Activated naive CD4-positive, alpha-beta T cell treated with anti-CD3 and anti-CD28 coated beads, Interleukin-2, amount 50 U/mL, for 72 hours (primary cell): ENCODE measurements around the gene TSPEAR. TPM values are rescaled to one million over a fixed set of nuclear protein-coding genes. Genes with fewer than 3 reads are reported as not detected.

Experiments used
- ATAC-seq, 2 donors: fragments of 150-1000 bp; cut with Tn5 transposase; 2 replicates each; pipeline ENCODE4 v1.10.0; 2021; ENCODE audit warnings: mild to moderate bottlenecking in 2 of 2, moderate library complexity in 2 of 2
- DNase-seq, 2 donors: peaks; one replicate each; pipeline ENCODE4 v3.0.0; 2021 to 2022; ENCODE audit warnings: low spot score in 2 of 2
- H3K27ac Mint-ChIP-seq, 2 donors: one replicate each; pipeline ENCODE4 v1.8.0; 2022; ENCODE audit warnings: mild to moderate bottlenecking in 2 of 2, mixed read lengths in 2 of 2
- H3K36me3 Mint-ChIP-seq, 2 donors: one replicate each; pipeline ENCODE4 v1.8.0; 2022; ENCODE audit warnings: mixed read lengths in 2 of 2
- H3K9me3 Mint-ChIP-seq, 2 donors: one replicate each; pipeline ENCODE4 v1.8.0; 2022; ENCODE audit warnings: mixed read lengths in 2 of 2
- total RNA-seq, 2 donors: library from RNA; stranded (reverse); gene quantifications; one replicate each; pipeline ENCODE4 v1.2.3, GENCODE V29; 2022

Gene TSPEAR
- total RNA-seq, 2 donors from 2014 or later, result not detected

DNA sequence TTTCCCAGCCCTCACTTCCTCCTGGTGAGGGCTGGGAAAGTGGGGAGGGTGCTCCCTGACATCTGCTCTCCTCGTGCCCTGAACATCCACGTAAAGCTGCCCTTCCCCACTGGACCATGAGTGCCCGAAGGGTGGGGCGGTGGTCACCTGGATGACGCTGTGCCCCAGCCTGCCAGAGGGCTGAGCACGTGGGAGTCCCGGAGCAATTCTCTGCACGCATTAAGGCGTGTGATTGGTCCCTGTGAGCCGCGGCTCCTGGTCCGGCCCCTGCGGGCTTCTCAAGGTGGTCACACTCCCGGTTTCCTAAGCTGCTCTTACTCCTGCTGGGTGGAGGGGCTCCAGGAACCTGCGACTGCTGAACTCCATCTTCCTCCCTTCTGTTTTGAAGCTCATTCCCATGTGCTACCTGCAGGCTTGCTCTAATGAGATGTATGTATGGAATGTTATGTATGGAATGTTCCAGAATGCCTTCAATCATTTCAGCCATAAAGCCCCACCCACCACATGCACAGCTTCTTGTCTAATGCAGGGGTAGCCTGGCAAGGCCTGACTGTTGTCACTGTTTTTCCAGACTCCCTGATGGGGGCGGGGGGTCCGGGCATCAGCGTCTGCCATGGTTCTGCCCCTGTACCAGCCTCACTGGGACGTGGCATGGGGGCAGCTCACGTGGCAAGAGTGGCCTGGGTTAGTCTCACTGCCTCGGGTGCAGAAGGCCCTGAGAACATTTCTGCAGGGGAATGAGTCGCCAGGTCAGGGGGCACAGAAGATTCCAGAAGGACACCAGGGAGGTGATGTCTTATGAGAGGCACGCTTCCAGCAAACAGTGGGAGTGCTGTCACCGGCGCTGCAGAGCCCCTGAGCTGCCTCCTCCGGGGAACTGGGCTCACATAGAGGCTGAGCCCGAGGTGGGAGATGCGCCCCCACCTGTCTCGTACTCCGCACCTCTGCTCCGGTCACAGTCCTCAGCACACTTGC, 190.8 kb downstream of the TSPEAR start:
- no peaks in the 10 kb centered on the region for H3K9me3 Mint-ChIP-seq
- DNase-seq (peak in 1 of 2 donors; percentile 50), ATAC-seq (no peak)
- H3K36me3 Mint-ChIP-seq, result no peaks in the 10 kb centered on the region
- H3K27ac Mint-ChIP-seq, result no peak overlapping the region

DNA sequence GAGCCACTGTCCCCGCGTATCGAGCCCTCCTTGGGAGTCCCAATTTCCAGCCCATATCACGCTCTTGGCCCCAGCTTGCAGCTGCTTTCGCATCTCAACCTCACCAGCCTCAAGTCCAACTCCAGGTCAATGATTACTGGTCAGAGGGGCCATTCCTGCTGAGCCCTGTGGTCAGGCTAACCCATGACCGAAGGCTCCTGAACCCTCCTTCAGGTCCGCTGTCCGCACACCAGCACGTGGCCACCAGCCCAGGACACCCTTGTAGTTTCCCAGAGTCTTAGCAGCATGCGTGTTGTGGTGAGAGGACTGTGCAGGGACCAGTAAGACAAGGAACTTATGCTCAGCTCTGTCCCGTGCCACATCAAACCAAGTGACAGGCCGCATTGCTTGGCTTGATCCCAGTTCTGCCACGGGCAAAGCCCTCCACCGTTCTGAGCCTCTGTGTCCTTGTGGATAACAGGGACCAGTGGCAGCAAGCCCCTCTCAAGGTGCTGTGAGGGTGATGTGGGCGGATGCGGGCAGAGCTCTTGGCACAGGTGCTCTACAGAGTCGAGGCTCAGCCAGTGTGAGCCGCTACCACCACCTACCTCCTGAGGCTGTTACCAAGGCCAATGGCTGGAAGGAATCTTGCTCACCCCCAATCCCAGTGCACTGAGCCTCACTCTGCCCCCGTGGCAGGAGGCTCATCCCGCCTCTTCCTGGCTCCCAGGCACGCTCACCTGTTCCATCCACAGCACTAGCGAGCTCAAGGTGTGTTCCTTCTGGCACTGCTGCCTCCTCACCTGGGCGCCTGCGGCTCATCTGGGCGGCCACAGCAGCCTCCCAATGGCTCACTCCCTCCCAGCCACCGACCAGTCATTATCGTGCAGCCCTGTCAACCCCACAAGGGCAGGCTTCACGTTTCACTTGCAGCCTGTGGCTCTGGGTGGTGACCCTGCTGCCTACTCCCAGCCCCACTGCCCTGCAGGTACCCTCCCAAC, 191.7 kb downstream of the TSPEAR start:
- no peak for ATAC-seq
- no peaks in the 10 kb centered on the region for H3K36me3 Mint-ChIP-seq
- H3K9me3 Mint-ChIP-seq, result no peaks in the 10 kb centered on the region
- no peak for DNase-seq
- H3K27ac Mint-ChIP-seq, result peak overlapping the region in 1 of 2 donors; percentile 34

DNA sequence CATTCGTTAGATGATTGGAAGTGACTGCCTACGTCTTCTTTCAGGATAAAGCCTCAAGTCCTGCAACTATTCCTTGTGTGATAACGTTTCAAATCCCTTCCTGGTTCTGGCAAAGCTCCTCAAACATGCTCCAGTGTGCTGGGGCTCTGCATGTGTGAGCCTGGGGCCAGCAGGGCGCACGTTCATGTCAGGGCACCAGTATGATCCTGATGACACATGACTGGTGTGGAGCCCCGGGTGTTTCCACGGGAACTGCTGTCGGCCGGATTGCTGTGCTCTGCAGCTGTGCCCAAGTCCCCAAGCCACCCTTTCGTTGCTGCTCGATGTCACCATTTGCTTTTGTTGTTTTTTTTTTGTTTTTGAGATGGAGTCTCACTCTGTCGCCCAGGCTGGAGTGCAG, 192.7 kb downstream of the TSPEAR start:
- Mint-ChIP-seq H3K36me3 (no peaks in the 10 kb centered on the region), H3K9me3 (no peaks in the 10 kb centered on the region), H3K27ac (no peak overlapping the region)
- no peak for DNase-seq
- no peak for ATAC-seq

DNA sequence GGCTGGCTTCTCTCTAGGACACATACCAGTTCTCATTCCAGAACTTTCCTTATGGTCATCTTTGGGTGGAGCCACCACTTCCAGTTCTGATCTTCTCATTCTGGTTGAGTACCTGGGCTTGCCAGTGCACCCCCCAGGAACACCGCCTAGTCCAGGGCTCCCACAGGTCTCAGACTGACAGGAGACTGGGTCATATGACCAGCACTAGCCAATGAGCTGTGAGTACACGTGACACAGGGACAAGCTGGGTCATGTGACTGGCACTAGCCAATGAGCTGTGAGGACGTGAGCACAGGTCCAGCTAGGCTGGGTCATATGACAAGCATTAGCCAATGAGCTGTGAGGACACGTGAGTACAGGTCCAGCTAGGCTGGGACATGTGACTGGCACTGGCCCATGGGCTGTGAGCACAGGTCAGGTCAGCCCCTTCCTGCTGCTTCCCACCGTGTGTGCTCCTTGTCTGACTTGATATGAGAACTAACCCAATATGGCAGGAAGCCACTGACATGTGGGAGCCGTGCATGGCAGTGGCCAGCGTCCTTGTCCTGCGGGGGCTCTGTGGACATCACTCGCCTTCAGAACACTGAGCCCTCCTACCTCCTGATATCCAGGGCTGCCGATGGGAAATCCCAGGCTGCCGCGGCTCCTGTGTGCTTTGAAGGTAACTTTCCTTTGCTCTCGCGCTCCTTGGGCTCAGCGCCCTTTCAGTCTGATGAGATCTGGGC, 194.0 kb downstream of the TSPEAR start:
- Mint-ChIP-seq H3K36me3 (no peaks in the 10 kb centered on the region), H3K27ac (peak overlapping the region; percentile 13 to 81), H3K9me3 (no peaks in the 10 kb centered on the region)
- DNase-seq (peak; percentile 8 to 70), ATAC-seq (peak; percentile 78 to 94)

DNA sequence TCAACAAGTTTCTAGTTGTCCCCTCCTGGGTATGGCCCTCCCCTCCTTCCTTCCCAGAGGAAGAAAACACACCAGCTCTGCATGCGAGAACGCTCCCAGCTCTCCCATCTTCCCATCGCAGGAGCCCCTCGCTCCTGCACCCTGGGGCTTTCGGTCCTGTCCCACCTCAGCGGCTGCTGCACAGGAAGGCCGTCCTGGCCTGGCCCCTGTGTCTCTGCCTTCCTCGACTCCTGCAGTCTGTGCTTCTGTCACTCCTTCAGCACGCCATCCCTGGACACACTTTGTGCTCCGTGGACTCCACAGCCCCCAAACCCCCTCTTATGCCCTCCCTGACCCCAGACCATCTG, 194.6 kb downstream of the TSPEAR start:
- DNase-seq, result no peak
- no peaks in the 10 kb centered on the region for H3K9me3 Mint-ChIP-seq
- H3K27ac Mint-ChIP-seq, result peak overlapping the region; percentile 13 to 81
- no peak for ATAC-seq
- no peaks in the 10 kb centered on the region for H3K36me3 Mint-ChIP-seq

DNA sequence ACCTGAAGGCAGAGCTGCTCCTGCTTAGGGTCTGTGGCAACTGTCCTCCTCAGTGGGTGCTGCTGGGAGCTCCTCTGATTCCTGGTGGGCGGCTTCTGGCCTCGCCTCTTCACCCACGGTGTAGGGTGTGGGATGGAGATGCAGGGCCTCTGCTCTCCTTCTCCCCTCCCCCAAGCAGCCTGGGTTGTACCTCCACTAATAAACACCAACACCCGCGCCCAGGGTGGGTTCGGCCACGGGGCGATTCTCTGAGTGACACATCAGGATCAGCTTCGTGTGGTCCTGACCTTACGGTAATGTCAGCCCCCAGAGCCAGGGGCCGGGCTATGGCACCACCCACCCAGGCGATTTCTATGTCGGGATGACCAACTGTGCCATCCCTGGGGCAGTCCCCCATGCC, 195.0 kb downstream of the TSPEAR start:
- ATAC-seq (no peak), DNase-seq (no peak)
- Mint-ChIP-seq H3K9me3 (no peaks in the 10 kb centered on the region), H3K27ac (no peak overlapping the region), H3K36me3 (no peaks in the 10 kb centered on the region)

DNA sequence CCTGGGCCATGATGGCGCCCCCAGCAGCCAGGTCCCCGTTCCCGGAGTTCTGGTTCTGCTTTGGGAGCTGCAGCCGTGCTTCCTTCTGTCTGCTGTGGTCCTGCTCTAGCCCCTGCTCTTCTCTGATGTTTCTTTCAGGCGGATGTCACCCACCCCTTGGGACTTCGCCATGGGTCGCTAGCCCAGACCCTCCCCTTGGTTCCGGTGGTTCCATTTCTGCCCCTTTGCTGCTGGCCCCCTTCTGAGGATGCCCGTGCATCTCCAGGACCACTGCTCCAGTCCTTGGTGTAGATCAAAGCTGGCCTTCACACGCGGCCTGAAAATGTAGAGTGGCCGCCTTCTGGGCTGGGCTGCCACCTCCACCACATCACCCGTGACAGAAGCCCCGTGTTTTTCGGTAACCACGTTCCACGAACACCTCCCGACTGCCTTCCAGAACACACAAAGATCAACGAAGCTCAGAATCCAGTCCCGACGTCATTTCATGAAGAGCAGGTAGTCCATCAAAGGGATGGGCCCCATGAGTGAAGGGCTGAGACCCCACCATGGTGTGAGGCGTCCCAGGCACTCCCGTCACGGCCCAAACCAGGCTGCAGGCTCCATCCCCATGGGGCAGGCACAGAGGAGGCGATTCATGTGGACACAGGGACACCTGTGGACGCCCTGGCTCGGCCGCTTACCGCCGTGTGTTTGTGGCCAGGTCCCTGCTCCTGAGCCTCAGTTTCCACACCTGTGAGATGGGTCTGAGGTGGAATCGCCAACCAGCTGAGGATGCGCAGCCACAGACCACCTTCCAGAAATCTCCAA, 195.8 kb downstream of the TSPEAR start:
- Mint-ChIP-seq H3K9me3 (no peaks in the 10 kb centered on the region), H3K27ac (no peak overlapping the region), H3K36me3 (no peaks in the 10 kb centered on the region)
- DNase-seq, result no peak
- no peak for ATAC-seq

DNA sequence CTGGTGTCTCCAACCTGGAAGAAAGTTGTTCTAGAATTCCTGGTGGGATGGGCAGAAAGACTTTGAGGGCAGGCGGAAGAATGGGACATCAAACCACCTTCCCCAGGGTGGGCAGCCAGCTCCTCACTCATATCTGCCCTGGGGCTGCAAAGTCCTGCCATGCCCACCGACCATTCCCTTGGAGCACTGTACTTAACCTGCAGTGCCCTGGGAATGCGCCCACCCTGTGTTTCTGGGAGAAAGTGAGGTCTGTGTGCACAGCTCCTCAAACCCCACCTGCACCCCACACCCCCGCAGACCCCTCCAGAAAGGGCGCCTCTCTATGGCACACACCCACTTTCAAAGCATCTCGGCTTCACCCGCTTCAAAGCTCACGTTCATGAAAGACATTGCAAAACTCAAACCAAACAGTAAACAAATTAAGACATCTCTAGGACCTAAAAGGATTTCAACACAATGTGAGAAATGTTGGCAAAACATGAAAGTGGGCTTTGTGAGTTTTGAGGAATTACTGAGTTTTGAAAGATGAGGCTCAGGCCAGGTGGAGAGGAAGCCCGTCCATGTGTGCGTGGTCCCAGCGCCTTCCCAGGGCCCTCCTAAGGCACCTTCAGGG, 196.5 kb downstream of the TSPEAR start:
- no peaks in the 10 kb centered on the region for H3K9me3 Mint-ChIP-seq
- ATAC-seq, result no peak
- H3K27ac Mint-ChIP-seq, result no peak overlapping the region
- no peak for DNase-seq
- no peaks in the 10 kb centered on the region for H3K36me3 Mint-ChIP-seq

DNA sequence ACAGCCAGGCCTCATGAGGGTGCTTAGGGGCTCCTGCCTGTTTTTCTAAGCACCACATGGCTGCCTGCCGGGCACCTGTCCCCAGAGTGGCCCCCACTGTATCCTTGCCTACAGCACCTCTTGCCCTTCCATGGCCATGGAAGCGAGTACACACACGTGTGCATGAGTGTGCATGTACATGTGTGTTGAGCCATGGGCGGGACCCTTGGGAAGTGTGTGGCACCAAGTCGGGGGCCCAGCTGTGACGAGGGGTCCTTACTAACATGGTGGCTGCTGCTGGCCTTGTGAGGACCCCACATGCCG, 197.2 kb downstream of the TSPEAR start:
- Mint-ChIP-seq H3K9me3 (no peaks in the 10 kb centered on the region), H3K27ac (no peak overlapping the region), H3K36me3 (no peaks in the 10 kb centered on the region)
- DNase-seq (no peak), ATAC-seq (no peak)

DNA sequence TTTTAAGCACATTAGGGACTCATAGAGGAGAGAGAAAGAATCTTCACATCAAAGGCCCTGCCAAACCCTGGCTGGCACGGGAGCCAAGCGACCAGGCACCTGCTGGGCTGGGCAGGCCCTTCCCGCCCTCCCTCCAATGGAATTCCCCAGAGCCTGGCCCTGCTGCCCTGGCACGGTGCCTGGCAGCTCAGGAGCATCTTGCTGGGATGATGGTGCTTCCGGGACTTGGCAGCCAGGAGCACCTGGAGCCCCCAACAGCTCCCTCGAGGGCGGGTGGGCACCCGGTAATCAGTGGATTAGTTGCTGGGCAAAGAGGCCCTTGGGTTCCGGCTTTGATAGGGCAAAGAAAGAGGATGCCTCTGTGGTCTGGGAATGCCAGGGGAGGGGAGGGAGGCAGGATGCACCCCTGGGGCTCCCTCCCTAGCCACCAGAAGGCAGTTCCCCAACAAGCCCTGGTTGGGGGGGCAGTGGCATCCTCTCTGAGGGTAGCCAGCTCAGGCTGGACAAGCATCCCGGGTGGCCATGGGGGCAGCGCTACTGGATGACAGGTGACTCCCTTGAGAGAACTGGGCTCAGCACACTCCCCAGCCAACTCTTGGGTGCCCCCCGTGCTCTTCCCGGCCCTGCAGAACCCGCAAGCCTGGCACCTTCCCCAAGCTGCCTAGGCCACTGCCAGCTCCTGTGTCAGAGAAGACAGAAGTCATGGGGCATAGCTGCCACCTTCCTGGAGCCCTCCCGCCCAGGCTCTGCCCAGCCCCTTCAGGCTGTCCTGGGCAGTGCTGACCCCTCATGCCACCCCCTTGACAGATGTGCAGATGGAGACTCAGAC, 197.8 kb downstream of the TSPEAR start:
- Mint-ChIP-seq H3K9me3 (no peaks in the 10 kb centered on the region), H3K36me3 (no peaks in the 10 kb centered on the region), H3K27ac (no peak overlapping the region)
- ATAC-seq (no peak), DNase-seq (no peak)

DNA sequence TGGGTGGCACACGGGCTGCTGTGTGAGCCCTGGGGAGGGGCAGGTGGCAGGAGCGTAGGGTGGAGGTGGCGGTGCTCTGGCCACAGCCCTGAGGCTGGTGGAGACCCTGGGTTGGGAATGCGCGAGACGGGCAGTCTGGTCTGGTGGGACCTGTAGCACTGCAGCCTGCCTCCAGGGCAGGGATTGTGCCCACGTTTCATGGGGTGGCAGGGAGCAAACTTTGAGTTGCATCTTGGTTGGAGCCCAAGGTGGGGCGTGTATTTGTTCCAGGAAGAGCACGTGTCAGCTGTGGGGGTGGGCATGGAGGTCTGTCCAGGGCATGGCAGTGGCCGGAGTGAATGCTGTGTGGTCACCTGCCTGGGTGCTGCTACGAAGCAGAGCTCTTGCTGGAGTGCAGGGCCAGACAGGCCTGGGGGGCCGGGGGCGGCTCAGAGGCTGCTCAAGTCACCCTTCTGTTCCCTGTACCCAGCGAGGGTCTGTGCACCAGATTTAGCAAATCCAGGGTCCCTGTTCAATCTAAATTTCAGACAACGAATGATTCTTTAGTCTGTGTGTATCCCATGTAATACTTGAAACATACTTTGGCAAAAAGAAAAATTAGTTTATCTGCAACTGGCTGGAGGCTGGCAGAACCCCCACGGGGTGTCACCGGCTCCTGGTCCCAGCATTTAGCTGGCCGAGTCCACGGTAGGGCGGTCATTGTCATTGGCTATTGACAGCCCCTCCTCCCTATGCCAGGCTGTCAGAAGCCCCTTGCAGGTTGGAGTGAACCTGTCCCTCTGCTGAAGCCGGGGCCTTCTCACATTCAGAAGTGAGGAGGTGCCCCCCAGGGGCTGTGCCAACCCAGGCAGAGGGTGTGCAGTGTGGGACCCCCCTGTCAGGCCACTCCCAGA, 198.6 kb downstream of the TSPEAR start:
- DNase-seq (no peak), ATAC-seq (no peak)
- Mint-ChIP-seq H3K9me3 (no peaks in the 10 kb centered on the region), H3K36me3 (no peaks in the 10 kb centered on the region), H3K27ac (no peak overlapping the region)

DNA sequence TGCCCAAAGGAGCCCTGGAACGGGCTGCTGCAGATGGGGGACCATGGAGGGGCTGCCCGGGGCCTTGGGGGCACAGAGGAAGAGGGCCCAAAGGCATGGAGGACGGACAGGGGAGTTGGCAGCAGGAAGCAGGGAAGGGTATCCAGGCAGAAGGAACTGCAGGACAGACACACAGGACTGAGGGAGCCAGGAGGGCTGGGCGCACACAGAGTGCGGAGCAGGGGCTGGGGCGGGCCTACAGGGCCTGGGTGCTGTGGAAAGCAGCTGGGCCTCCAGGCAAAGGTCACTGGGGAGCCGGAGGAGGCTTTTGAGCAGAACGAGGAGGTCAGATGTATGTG, 199.5 kb downstream of the TSPEAR start:
- DNase-seq (no peak), ATAC-seq (no peak)
- Mint-ChIP-seq H3K27ac (no peak overlapping the region), H3K36me3 (no peaks in the 10 kb centered on the region), H3K9me3 (no peaks in the 10 kb centered on the region)

DNA sequence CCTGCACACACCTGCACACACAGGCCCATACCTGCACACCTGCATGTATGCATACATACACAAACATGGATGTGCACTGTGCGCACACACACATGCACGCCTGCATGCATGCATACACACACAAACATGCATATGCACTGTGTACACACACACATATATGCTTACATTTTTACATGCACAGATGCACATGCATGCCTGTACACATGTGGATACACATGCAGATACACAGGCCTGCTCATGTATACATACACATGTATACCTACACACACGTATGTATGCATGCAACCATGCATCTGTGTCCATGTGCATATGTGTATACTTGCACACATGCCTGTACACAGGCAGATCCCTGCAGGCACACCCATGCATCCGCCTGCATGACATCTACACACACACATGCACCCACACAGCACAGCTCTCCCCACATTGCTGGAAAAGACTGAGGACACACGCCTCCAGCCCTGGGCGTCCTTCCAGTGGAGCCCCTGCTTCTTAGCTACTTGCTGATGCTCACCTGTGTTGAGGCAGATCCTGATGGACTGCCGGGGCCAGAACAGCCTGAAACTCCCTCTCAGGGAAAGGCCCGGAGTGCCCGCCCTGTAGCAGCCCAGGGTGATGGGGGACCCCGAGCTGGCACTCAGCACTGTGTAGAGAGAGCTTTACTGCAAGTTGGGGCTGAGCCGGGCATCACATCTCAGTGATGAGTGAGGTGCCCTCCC, 200.0 kb downstream of the TSPEAR start:
- Mint-ChIP-seq H3K9me3 (no peaks in the 10 kb centered on the region), H3K27ac (no peak overlapping the region), H3K36me3 (no peaks in the 10 kb centered on the region)
- no peak for DNase-seq
- no peak for ATAC-seq
